Tibial nerve (tissue), 4 donors: Measurements from ENCODE around the gene EVPL. TPM values are rescaled to one million over a fixed set of nuclear protein-coding genes. Genes with fewer than 3 reads are reported as not detected.
"Not testable (repeated sequence)": the region's sequence is repeated elsewhere in the genome, so short reads cannot be mapped to it uniquely, and the experiment has no call there.

Experiments
- DNase-seq, 2 donors: peaks; one replicate each; pipeline ENCODE4 v3.0.0-alpha.2; 2019; ENCODE audit warnings: low spot score in 2 of 2
- H3K27ac ChIP-seq, 4 donors: fragments of 200-600 bp; sonication (generic) in 3 of 4; one replicate each; pipeline ENCODE4 v1.5.1; 2017 to 2019; ENCODE audit warnings: mild to moderate bottlenecking in 1 of 4
- H3K27me3 ChIP-seq, 2 donors: fragments of 200-600 bp; sonication (generic) in 1 of 2; one replicate each; pipeline versions ENCODE4 v1.5.1 to v1.6.0; 2017 to 2019
- H3K36me3 ChIP-seq, 3 donors: fragments of 200-600 bp; sonication (generic); one replicate each; pipeline ENCODE4 v1.5.1; 2018 to 2019
- H3K4me1 ChIP-seq, 4 donors: fragments of 200-600 bp; sonication (generic) in 3 of 4; one replicate each; pipeline ENCODE4 v1.5.1; 2017 to 2019
- H3K4me3 ChIP-seq, 4 donors: fragments of 200-600 bp; sonication (generic) in 3 of 4; one replicate each; pipeline ENCODE4 v1.5.1; 2017 to 2019; ENCODE audit warnings: mild to moderate bottlenecking in 1 of 4, moderate library complexity in 1 of 4
- H3K9me3 ChIP-seq, 4 donors: fragments of 200-600 bp; sonication (generic) in 3 of 4; one replicate each; pipeline ENCODE4 v1.5.1; 2017 to 2019
- EP300 ChIP-seq, 2 donors: sonication (generic); formaldehyde crosslinking; IDR thresholded peaks; one replicate each; pipeline ENCODE4 v1.6.1; 2017; ENCODE audit warnings: antibody characterized with exemption in 2 of 2, mild to moderate bottlenecking in 1 of 2
- POLR2A ChIP-seq, 2 donors: fragments of 450-650 bp; IDR thresholded peaks; one replicate each; pipeline ENCODE4 v1.6.1; 2017; ENCODE audit warnings: antibody characterized with exemption in 2 of 2, mild to moderate bottlenecking in 2 of 2, moderate library complexity in 2 of 2
- WGBS, 2 donors: methylation state at CpG; one replicate each; pipeline ENCODE4 v1.1.5; 2018; 5-methylcytosine and 5-hydroxymethylcytosine counted together
- total RNA-seq, 4 donors: library from RNA; depleted of rRNA; stranded (reverse); fragments of >200 nt; gene quantifications; one replicate each; pipeline ENCODE4 v1.1.0, GENCODE V29; 2016
- TF ChIP-seq, protein P1 (sequence below), 5 experiments: fragments of 200-600 bp in 3 of 5; fragments of 450-650 bp in 2 of 5; sonication (generic) in 3 of 5; IDR thresholded peaks; one replicate each; pipeline ENCODE4 v1.5.1; 2016 to 2019; ENCODE audit warnings: antibody characterized with exemption in 5 of 5, mild to moderate bottlenecking in 3 of 5, moderate library complexity in 2 of 5

Gene EVPL
- total RNA-seq, 4 donors from 2014 or later, result 0.98 to 3.0 (median 2.1) TPM; not detected in 1

DNA sequence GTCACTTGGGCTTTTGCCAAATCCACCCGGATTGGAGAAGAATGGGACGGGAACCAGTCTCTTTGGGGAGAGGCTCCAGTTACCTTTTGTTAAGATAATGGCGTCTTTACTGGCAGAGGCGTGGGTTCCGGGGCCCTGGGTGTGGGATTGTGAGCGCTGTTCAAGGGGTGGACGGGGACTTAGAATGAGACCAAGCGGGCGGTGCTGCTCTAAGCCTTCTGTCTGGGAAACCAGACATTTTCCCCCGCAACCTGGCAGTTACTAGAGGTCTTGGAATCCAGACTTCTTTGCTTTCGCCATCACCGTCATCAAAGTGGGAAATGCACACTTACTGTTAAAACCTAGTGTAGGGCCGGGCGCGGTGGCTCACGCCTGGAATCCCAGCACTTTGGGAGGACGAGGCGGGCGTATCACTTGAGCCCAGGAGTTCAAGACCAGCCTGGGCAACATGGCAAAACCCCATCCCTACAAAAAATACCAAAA lies 47.4 kb downstream of the EVPL start:
- H3K27me3 ChIP-seq, result no peaks in the 10 kb centered on the region
- H3K4me1 ChIP-seq, result peaks cover 0 to 78% (median 24%) of the 10 kb centered on the region in 4 donors
- H3K27ac ChIP-seq, result peak overlapping the region; percentile 93 to 100 (median 98)
- WGBS, 2 donors, result 11 to 17% methylated on average over 19 of the region's 19 CpGs
- no peaks in the 10 kb centered on the region for H3K9me3 ChIP-seq
- H3K36me3 ChIP-seq, result no peaks in the 10 kb centered on the region
- no peak for TF ChIP-seq EP300 (IDR thresholded peaks at IDR 0.05)
- TF ChIP-seq POLR2A (IDR thresholded peaks at IDR 0.05), result no peak
- TF ChIP-seq, protein P1, sequence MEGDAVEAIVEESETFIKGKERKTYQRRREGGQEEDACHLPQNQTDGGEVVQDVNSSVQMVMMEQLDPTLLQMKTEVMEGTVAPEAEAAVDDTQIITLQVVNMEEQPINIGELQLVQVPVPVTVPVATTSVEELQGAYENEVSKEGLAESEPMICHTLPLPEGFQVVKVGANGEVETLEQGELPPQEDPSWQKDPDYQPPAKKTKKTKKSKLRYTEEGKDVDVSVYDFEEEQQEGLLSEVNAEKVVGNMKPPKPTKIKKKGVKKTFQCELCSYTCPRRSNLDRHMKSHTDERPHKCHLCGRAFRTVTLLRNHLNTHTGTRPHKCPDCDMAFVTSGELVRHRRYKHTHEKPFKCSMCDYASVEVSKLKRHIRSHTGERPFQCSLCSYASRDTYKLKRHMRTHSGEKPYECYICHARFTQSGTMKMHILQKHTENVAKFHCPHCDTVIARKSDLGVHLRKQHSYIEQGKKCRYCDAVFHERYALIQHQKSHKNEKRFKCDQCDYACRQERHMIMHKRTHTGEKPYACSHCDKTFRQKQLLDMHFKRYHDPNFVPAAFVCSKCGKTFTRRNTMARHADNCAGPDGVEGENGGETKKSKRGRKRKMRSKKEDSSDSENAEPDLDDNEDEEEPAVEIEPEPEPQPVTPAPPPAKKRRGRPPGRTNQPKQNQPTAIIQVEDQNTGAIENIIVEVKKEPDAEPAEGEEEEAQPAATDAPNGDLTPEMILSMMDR (IDR thresholded peaks at IDR 0.05), result no peak
- H3K4me3 ChIP-seq, result peak overlapping the region; percentile 56 to 91 (median 78)
- no peak for DNase-seq

DNA sequence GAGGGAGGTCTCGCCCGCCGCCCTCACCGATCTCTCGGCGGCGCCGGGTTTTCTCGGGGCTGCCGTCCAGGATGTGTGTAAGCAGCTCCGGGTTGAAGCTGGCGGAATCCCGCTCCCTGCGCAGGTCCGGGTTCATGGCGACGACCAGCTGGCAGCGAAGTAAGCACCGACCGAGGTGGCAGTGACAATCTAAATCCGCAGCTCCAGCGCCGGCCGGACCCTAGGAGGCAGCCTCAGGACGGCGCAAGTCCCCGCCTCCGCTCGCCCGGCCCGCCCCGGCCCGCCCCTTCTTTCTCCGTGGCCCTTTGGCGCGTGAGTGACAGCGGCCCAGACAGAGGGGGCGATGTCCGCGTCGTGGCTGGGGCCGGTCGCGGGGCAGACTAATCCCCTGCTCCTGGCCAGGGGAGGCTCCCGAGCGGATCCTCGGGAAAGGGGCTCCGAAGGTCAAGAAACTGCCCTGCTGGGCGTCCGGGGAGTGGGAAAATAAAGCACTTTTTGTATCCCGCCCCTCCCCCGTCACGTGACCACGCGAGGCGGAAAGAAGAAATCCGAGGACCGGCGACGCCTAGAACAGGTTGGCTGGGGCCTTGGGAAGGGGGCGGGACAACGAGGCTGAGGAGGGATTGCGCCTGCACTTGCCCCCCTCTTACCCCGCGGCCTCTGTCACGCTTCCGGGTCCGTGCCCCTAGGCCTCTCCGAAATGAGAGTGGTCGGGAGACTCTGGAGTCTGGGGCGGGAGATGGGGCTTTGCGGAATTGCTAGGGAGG lies 48.0 kb downstream of the EVPL start, which contains the start of the genes ACOX1 and TEN1:
Gene ACOX1 (minus strand): TSS at position 229 of the 767 bp plus-strand sequence. CDS start 93 bp downstream, at position 136.
Gene TEN1 (plus strand): TSS at position 303 of the 767 bp plus-strand sequence. CDS start 6,953 bp downstream, outside the sequence.
- Histone ChIP-seq H3K27ac (peak within 1 kb of the TSS; percentile 93 to 100 (median 98)), H3K4me1 (peaks cover 0 to 72% (median 24%) of the 10 kb centered on the region in 4 donors), H3K4me3 (peak within 1 kb of the TSS; percentile 56 to 91 (median 78)), H3K27me3 (no peaks in the 10 kb centered on the region), H3K9me3 (no peaks in the 10 kb centered on the region), H3K36me3 (no peaks in the 10 kb centered on the region)
- peak; percentile 98 for DNase-seq
- 1% methylated on average over 40 to 64 of the region's 72 CpGs for WGBS, 2 donors
- TF ChIP-seq, protein P1 (IDR thresholded peaks at IDR 0.05), result peak; percentile 20 to 81 (median 56)
- TF ChIP-seq POLR2A (IDR thresholded peaks at IDR 0.05) (peak; percentile 80), EP300 (IDR thresholded peaks at IDR 0.05) (peak; percentile 70 to 94)

DNA sequence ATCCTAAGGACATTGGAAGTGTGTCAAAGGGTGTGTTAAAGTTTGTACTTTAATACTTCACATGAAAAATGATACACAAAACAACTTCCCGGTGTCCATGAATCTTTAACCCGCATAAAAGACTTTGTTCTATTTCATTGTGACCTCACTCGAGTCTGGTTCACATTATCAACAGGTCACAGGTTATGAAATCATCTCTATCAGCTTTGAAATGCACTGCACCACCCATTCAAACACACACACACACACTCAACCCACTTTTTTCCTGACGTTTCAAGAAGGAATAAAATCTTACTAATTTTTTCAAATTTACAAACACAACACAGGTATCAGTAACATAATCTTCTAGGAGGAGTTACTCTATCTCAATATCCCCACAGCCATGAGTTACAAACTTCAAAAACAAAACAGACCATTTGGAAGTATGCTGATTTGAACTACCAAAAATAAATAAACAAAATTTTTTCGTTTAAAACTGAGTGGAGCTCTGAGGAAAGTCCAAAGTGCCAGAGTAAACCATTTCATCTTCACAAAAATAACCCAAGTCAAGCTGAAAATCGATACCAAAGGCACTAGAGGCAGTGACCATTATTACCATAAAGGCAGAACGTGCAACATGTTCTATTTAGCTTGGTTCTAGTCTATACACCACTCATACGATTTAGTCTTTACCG lies 50.8 kb downstream of the EVPL start:
- 37 to 38% methylated on average over 9 of the region's 9 CpGs for WGBS, 2 donors
- peak overlapping the region; percentile 8 to 54 (median 26) for H3K27ac ChIP-seq
- H3K4me1 ChIP-seq, result peaks cover 0 to 46% (median 22%) of the 10 kb centered on the region in 4 donors
- no peaks in the 10 kb centered on the region for H3K9me3 ChIP-seq
- DNase-seq, result no peak
- H3K27me3 ChIP-seq, result no peaks in the 10 kb centered on the region
- peaks cover 0 to 18% (median 0%) of the 10 kb centered on the region in 3 donors for H3K36me3 ChIP-seq
- no peak overlapping the region for H3K4me3 ChIP-seq
- TF ChIP-seq EP300 (IDR thresholded peaks at IDR 0.05), result no peak
- TF ChIP-seq, protein P1 (IDR thresholded peaks at IDR 0.05), result no peak

DNA sequence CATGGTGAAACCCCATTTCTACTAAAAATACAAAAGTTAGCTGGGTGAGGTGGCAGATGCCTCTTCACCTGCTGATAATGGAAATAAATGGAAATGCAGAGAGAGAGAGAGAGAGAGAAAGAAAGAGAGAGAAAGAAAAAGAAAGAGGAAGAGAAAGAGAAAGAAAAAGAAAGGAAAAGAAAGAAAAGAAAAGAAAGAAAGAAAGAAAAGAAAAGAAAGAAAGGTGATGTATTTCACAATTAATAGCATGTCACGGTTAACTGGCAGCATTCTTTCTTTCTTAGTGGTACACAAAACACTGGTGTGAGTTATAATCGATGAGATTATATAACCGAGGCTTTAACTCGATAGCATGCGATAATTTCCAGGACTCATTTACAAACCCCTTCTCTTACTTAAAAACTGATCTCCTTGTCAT lies 51.3 kb downstream of the EVPL start:
- H3K4me3 ChIP-seq, result no peak overlapping the region
- peaks cover 0 to 23% (median 0%) of the 10 kb centered on the region in 3 donors for H3K36me3 ChIP-seq
- H3K9me3 ChIP-seq, result no peaks in the 10 kb centered on the region
- 60 to 64% methylated on average over 5 of the region's 5 CpGs for WGBS, 2 donors
- H3K27ac ChIP-seq, result peak overlapping the region; percentile 8 to 54 (median 26)
- DNase-seq, result no peak
- H3K27me3 ChIP-seq, result no peaks in the 10 kb centered on the region
- TF ChIP-seq, protein P1 (IDR thresholded peaks at IDR 0.05), result no peak
- TF ChIP-seq EP300 (IDR thresholded peaks at IDR 0.05) (no peak), POLR2A (IDR thresholded peaks at IDR 0.05) (no peak)
- peaks cover 0 to 45% (median 20%) of the 10 kb centered on the region in 4 donors for H3K4me1 ChIP-seq

DNA sequence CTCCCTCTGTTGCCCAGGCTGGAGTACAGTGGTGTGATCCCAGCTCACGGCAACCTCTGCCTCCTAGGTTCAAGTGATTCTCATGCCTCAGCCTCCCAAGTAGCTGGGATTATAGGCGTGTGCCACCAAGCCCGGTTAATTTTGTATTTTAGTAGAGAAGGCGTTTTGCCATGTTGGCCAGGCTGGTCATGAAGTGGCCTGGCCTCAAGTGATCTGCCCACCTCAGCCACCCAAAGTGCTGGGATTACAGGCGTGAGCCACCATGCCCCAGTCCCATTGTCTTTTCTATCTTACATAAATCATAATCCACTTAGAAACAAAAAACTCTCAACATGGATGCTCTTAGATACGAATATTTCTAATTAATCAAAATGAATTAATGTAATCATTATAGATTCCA lies 51.9 kb downstream of the EVPL start:
- not testable (repeated sequence) for DNase-seq, H3K27me3 ChIP-seq, H3K9me3 ChIP-seq, H3K4me3 ChIP-seq
- Histone ChIP-seq H3K27ac (peak overlapping the region in 2 of 4 donors; percentile 35 to 54), H3K4me1 (peaks cover 0 to 40% (median 17%) of the 10 kb centered on the region in 4 donors), H3K36me3 (peaks cover 0 to 28% (median 0%) of the 10 kb centered on the region in 3 donors)
- 95 to 97% methylated on average over 6 of the region's 6 CpGs for WGBS, 2 donors
